Panc1 (cell line): ENCODE measurements around the gene ACTL6B. TPM values are rescaled to one million over a fixed set of nuclear protein-coding genes. Genes with fewer than 3 reads are reported as not detected.

ENCODE experiments used
- ATAC-seq: fragments of 200-7000 bp; cut with Tn5 transposase; 2 replicates; pipeline ENCODE4 v1.9.1; 2020; ENCODE audit warnings: mild to moderate bottlenecking, moderate library complexity
- BruUV-seq: library from RNA; stranded (reverse); fragments of 400-500 nt; replicated peaks from 2 replicates; lab custom pipeline; 2021; lab: Mats Ljungman, UMichigan
- CTCF ChIA-PET: fragments of 300-600 bp; sonication (Branson Sonifier 250); formaldehyde crosslinking; loops from one replicate; lab custom pipeline; 2022; ENCODE audit warnings: antibody characterized with exemption; lab: Charles Lee
- POLR2A ChIA-PET: fragments of 300-600 bp; sonication (Branson Sonifier 250); formaldehyde crosslinking; loops from one replicate; lab custom pipeline; 2022; ENCODE audit warnings: antibody characterized with exemption; lab: Charles Lee
- DNase-seq: peaks from one replicate; pipeline ENCODE4 v3.0.0-alpha.2; 2010; ENCODE audit warnings: low read depth, low spot score
- H3K27ac ChIP-seq: 2 replicates; pipeline ENCODE4 v1.5.1; 2011; ENCODE audit warnings: mild to moderate bottlenecking, low read length, inconsistent platforms
- H3K27me3 ChIP-seq: fragments of 200-500 bp; sonication (Bioruptor generic); 2 replicates; pipeline ENCODE4 v1.6.0; 2014; ENCODE audit warnings: low read length, inconsistent platforms; ENCODE audit not compliant: control insufficient read depth, insufficient read depth
- H3K36me3 ChIP-seq: fragments of 200-500 bp; sonication (Bioruptor generic); 2 replicates; pipeline ENCODE4 v1.5.1; 2014; ENCODE audit warnings: inconsistent platforms, mild to moderate bottlenecking, low read length, moderate library complexity; ENCODE audit not compliant: control insufficient read depth, insufficient read depth
- H3K4me1 ChIP-seq: 2 replicates; pipeline ENCODE4 v1.5.1; 2011; ENCODE audit warnings: inconsistent platforms, mild to moderate bottlenecking, low read length, moderate library complexity; ENCODE audit not compliant: control insufficient read depth, insufficient read depth
- H3K4me3 ChIP-seq, 2 experiments: 2 replicates each; pipeline ENCODE4 v1.5.1; 2011 to 2012; ENCODE audit warnings: low read depth in 2 of 2, low read length in 2 of 2, mild to moderate bottlenecking in 2 of 2, inconsistent platforms in 1 of 2, moderate library complexity in 1 of 2
- H3K9me3 ChIP-seq: fragments of 200-500 bp; sonication (Bioruptor generic); 2 replicates; pipeline ENCODE4 v1.5.1; 2014; ENCODE audit warnings: low read depth, mild to moderate bottlenecking, inconsistent platforms, low read length, moderate library complexity; ENCODE audit not compliant: control insufficient read depth, insufficient read depth
- POLR2AphosphoS5 ChIP-seq: IDR thresholded peaks from 2 replicates; pipeline ENCODE4 v1.6.1; 2012; ENCODE audit warnings: mild to moderate bottlenecking, low read depth, low read length, moderate library complexity
- SIN3A ChIP-seq: IDR thresholded peaks from 2 replicates; pipeline ENCODE4 v1.6.1; 2012; ENCODE audit warnings: low read depth, mild to moderate bottlenecking, low read length, moderate library complexity, borderline replicate concordance; ENCODE audit not compliant: insufficient read depth
- TCF7L2 ChIP-seq: IDR thresholded peaks from 2 replicates; pipeline ENCODE4 v1.6.1; 2011; ENCODE audit warnings: mild to moderate bottlenecking, low read depth, low read length, inconsistent platforms
- in situ Hi-C: cut with HindIII; loops from 2 replicates; pipeline ENCODE4 v1.10.0; 2016; ENCODE audit warnings: low sequenced_read_pairs, low pct_unique_long_range_greater_than_20kb
- intact Hi-C: fragments of 100-400 bp; cut with micrococcal nuclease; formaldehyde crosslinking; loops from one replicate; pipeline ENCODE4 v1.10.0; 2022; ENCODE audit not compliant: unreplicated experiment
- total RNA-seq: library from RNA; stranded (reverse); gene quantifications from one replicate; pipeline ENCODE4 v1.2.1, GENCODE V29; 2021; ENCODE audit not compliant: unreplicated experiment
- TF ChIP-seq, protein P1 (sequence below), 2 experiments: IDR thresholded peaks; 2 replicates each; pipeline ENCODE4 v1.6.1; 2011 to 2012; ENCODE audit warnings: low read depth in 2 of 2, control low read depth in 1 of 2, low read length in 1 of 2, mild to moderate bottlenecking in 1 of 2, moderate library complexity in 1 of 2; ENCODE audit not compliant: insufficient read depth in 1 of 2
- TF ChIP-seq, protein P2 (sequence below): fragments of 450-650 bp; IDR thresholded peaks from 2 replicates; pipeline ENCODE4 v1.5.1; 2017; ENCODE audit warnings: mild to moderate bottlenecking

Gene ACTL6B
- total RNA-seq, 1 experiment from 2014 or later: not detected

DNA sequence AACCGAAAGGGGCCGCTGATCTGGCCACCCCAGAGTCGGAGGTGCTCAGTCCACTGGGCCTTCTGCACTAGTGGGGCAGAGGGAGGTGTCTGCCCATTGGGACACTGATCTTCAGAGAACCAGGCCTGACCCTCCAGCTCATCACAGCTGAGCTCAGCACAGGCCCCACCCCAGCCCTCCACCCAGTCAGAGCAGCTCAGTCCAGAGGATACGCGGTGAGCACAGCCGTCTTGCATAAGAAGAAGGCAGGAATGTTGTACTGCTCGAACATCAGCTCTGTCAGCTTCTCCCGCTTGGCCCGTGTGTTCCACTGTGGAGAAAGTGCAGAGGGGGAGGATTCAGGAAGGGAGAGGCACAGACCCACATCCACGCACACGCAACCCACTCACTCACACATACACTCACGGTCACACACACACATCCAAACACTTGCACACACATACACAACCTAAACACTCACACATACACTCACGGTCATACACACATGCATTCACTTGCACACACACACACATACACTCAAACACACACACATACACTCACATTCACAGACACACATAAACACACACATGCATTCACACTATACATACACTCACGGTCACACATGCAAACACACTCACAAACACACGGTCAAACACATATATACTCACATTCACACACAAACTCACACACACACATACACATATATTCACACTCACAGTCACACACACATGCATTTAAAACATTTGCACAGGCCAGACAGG, 6.3 kb downstream of the ACTL6B start:
- no peaks in the 10 kb centered on the region for H3K4me1 ChIP-seq
- in situ Hi-C loops (no loop called here), intact Hi-C loops (no loop called here)
- H3K4me3 ChIP-seq: no peak overlapping the region
- DNase-seq (no peak), ATAC-seq (no peak)
- POLR2A ChIA-PET: interaction anchor here (0.5 kb wide), 1 partner anchor 48 kb away, joined by 4 read pairs; the partner anchor contains the start of gene PCOLCE
- no peaks in the 10 kb centered on the region for H3K27me3 ChIP-seq
- no peaks in the 10 kb centered on the region for H3K9me3 ChIP-seq
- no peak overlapping the region for H3K27ac ChIP-seq
- TF ChIP-seq TCF7L2: no peak
- TF ChIP-seq, protein P1, sequence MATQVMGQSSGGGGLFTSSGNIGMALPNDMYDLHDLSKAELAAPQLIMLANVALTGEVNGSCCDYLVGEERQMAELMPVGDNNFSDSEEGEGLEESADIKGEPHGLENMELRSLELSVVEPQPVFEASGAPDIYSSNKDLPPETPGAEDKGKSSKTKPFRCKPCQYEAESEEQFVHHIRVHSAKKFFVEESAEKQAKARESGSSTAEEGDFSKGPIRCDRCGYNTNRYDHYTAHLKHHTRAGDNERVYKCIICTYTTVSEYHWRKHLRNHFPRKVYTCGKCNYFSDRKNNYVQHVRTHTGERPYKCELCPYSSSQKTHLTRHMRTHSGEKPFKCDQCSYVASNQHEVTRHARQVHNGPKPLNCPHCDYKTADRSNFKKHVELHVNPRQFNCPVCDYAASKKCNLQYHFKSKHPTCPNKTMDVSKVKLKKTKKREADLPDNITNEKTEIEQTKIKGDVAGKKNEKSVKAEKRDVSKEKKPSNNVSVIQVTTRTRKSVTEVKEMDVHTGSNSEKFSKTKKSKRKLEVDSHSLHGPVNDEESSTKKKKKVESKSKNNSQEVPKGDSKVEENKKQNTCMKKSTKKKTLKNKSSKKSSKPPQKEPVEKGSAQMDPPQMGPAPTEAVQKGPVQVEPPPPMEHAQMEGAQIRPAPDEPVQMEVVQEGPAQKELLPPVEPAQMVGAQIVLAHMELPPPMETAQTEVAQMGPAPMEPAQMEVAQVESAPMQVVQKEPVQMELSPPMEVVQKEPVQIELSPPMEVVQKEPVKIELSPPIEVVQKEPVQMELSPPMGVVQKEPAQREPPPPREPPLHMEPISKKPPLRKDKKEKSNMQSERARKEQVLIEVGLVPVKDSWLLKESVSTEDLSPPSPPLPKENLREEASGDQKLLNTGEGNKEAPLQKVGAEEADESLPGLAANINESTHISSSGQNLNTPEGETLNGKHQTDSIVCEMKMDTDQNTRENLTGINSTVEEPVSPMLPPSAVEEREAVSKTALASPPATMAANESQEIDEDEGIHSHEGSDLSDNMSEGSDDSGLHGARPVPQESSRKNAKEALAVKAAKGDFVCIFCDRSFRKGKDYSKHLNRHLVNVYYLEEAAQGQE (IDR thresholded peaks at IDR 0.05; ENCODE audit: insufficient read depth in 1 of 2, low read depth in 2 of 2, low read length in 1 of 2): no peak
- no peak for TF ChIP-seq SIN3A
- TF ChIP-seq POLR2AphosphoS5: no peak
- TF ChIP-seq, protein P2, sequence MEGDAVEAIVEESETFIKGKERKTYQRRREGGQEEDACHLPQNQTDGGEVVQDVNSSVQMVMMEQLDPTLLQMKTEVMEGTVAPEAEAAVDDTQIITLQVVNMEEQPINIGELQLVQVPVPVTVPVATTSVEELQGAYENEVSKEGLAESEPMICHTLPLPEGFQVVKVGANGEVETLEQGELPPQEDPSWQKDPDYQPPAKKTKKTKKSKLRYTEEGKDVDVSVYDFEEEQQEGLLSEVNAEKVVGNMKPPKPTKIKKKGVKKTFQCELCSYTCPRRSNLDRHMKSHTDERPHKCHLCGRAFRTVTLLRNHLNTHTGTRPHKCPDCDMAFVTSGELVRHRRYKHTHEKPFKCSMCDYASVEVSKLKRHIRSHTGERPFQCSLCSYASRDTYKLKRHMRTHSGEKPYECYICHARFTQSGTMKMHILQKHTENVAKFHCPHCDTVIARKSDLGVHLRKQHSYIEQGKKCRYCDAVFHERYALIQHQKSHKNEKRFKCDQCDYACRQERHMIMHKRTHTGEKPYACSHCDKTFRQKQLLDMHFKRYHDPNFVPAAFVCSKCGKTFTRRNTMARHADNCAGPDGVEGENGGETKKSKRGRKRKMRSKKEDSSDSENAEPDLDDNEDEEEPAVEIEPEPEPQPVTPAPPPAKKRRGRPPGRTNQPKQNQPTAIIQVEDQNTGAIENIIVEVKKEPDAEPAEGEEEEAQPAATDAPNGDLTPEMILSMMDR: no peak
- no peaks in the 10 kb centered on the region for H3K36me3 ChIP-seq
- BruUV-seq: no TSS peak
- CTCF ChIA-PET: no interaction called here

DNA sequence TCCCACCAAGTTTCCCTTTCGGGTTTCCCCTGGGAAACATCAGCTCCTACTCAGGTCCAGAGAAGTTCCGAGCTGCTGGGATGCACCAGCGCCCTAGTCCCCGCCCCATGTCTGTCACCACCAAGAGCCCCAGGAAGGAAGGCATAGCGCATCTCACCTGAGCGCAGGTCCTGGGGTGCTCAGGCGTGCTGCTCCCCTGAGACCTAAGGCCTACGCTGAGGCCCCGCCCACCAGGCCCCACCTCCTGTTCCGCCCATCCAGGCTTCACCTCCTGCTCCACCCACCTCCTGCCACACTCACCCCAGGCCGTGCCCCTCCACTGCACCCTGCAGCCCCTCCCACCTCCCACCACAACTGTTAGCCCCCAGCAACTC, 13.7 kb downstream of the ACTL6B start:
- no peaks in the 10 kb centered on the region for H3K4me1 ChIP-seq
- no peaks in the 10 kb centered on the region for H3K36me3 ChIP-seq
- no peak overlapping the region for H3K4me3 ChIP-seq
- BruUV-seq: no TSS peak
- H3K27me3 ChIP-seq: no peaks in the 10 kb centered on the region
- TF ChIP-seq, protein P2: no peak
- no peak for TF ChIP-seq TCF7L2
- TF ChIP-seq, protein P1 (IDR thresholded peaks at IDR 0.05; ENCODE audit: insufficient read depth in 1 of 2, low read depth in 2 of 2, low read length in 1 of 2): no peak
- no peak for TF ChIP-seq SIN3A
- TF ChIP-seq POLR2AphosphoS5: no peak
- ChIA-PET POLR2A (no interaction called here), CTCF (interaction anchor here (0.6 kb wide), 1 partner anchor 123 kb away, joined by 3 read pairs; no protein-coding TSS in a partner anchor)
- ATAC-seq (peak; percentile 66), DNase-seq (no peak)
- H3K27ac ChIP-seq: no peak overlapping the region
- no peaks in the 10 kb centered on the region for H3K9me3 ChIP-seq
- in situ Hi-C loops (no loop called here), intact Hi-C loops (no loop called here)
